Lower leg skin (tissue), 3 donors: ENCODE data around the gene ADGB.

Experiments
- POLR2A ChIP-seq, 2 donors: fragments of 450-650 bp; IDR thresholded peaks; one replicate each; pipeline ENCODE4 v1.6.1; 2016 to 2017; ENCODE audit warnings: antibody characterized with exemption in 2 of 2, mild to moderate bottlenecking in 1 of 2, moderate library complexity in 1 of 2
- TF ChIP-seq, protein P1 (sequence below), 3 donors: fragments of 450-650 bp; IDR thresholded peaks; one replicate each; pipeline ENCODE4 v1.5.1; 2016; ENCODE audit warnings: antibody characterized with exemption in 3 of 3, mild to moderate bottlenecking in 3 of 3, moderate library complexity in 2 of 3

GRCh38 chr6:146595972-146596731 is 2.6 kb upstream of the ADGB start:
- TF ChIP-seq POLR2A (IDR thresholded peaks at IDR 0.05): no peak
- TF ChIP-seq, protein P1, sequence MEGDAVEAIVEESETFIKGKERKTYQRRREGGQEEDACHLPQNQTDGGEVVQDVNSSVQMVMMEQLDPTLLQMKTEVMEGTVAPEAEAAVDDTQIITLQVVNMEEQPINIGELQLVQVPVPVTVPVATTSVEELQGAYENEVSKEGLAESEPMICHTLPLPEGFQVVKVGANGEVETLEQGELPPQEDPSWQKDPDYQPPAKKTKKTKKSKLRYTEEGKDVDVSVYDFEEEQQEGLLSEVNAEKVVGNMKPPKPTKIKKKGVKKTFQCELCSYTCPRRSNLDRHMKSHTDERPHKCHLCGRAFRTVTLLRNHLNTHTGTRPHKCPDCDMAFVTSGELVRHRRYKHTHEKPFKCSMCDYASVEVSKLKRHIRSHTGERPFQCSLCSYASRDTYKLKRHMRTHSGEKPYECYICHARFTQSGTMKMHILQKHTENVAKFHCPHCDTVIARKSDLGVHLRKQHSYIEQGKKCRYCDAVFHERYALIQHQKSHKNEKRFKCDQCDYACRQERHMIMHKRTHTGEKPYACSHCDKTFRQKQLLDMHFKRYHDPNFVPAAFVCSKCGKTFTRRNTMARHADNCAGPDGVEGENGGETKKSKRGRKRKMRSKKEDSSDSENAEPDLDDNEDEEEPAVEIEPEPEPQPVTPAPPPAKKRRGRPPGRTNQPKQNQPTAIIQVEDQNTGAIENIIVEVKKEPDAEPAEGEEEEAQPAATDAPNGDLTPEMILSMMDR (IDR thresholded peaks at IDR 0.05): no peak
